Right atrium auricular region (tissue), 2 donors: ENCODE data around the gene AHI1. TPM values are rescaled to one million over a fixed set of nuclear protein-coding genes. Genes with fewer than 3 reads are reported as not detected.

Source experiments
- DNase-seq: peaks from one replicate; pipeline ENCODE4 v3.0.0-alpha.2; 2019; ENCODE audit warnings: low spot score
- H3K27ac ChIP-seq, 2 donors: fragments of 200-600 bp; sonication (generic); 1 replicate in 1 of 2; 2 replicates in 1 of 2; pipeline ENCODE4 v1.5.1; 2016 to 2019
- H3K27me3 ChIP-seq, 2 donors: fragments of 200-600 bp; sonication (generic); one replicate each; pipeline versions ENCODE4 v1.5.1 to v1.6.0; 2017 to 2019
- H3K36me3 ChIP-seq: fragments of 200-600 bp; sonication (generic); one replicate; pipeline ENCODE4 v1.5.1; 2016
- H3K4me1 ChIP-seq, 2 donors: fragments of 200-600 bp; sonication (generic); one replicate each; pipeline versions ENCODE4 v1.5.1 to v1.6.0; 2017 to 2019
- H3K4me3 ChIP-seq, 2 donors: fragments of 200-600 bp; sonication (generic); 1 replicate in 1 of 2; 2 replicates in 1 of 2; pipeline ENCODE4 v1.5.1; 2017 to 2019; ENCODE audit warnings: mild to moderate bottlenecking in 1 of 2, moderate library complexity in 1 of 2
- H3K9me3 ChIP-seq, 2 donors: fragments of 200-600 bp; sonication (generic); one replicate each; pipeline ENCODE4 v1.5.1; 2019
- microRNA-seq, 2 donors: library from miRNA; unstranded; fragments of <30 nt; microRNA quantifications; one replicate each; pipeline ENCODE4, GENCODE V29; 2016 to 2017; ENCODE audit warnings: borderline number of aligned reads in 2 of 2, borderline replicate concordance in 1 of 2
- total RNA-seq, 2 donors: library from RNA; depleted of rRNA; stranded (reverse); fragments of >200 nt; gene quantifications; one replicate each; pipeline ENCODE4 v1.1.0, GENCODE V29; 2016
- TF ChIP-seq, protein P1 (sequence below), 2 donors: fragments of 200-600 bp; sonication (generic); IDR thresholded peaks; one replicate each; pipeline ENCODE4 v1.5.1; 2019; ENCODE audit warnings: antibody characterized with exemption in 2 of 2

The AHI1 gene
- total RNA-seq, 2 donors from 2014 or later: 8.5 to 10.2 TPM

DNA sequence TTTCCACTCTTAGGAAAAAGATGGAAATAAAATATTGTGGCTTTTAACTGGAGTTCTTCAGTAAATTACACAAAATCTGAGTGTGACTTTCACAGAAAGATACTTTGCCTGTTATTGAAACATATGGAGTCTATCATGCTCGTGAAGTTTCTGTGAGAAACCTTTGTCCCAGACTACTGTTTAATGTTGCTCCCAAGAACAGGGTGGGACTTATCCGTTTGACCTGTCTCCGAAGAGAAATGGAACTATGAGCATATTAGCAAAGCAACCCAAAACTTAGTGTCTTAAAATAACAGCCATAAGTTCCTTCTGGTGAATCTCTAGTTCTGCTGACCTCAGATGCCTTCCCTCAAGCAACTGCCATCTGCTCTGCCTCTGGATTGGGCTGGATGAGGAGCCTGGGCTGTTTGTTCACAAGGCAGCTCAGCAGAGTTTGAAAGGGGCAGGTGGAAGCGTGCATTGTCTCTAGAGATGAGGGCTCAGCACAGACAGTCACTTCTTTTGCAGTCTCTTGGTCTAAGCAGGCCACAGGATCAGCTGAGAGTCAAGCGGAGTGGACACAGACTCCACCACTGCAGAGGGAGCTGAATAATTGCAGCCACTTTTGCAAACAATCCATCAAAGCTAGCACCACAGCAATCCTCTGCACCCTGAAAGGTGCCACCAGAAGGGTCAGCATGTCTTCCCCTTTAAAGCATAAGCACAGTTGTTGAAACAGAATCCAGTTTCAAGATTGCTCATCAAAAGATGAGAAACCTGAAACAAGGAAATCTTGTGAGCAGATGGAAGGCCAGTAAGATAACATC, 263.7 kb downstream of the AHI1 start:
- DNase-seq: no peak
- Histone ChIP-seq H3K36me3 (no peaks in the 10 kb centered on the region), H3K9me3 (no peaks in the 10 kb centered on the region), H3K27me3 (no peaks in the 10 kb centered on the region), H3K27ac (no peak overlapping the region), H3K4me1 (no peaks in the 10 kb centered on the region), H3K4me3 (no peak overlapping the region)
- TF ChIP-seq, protein P1, sequence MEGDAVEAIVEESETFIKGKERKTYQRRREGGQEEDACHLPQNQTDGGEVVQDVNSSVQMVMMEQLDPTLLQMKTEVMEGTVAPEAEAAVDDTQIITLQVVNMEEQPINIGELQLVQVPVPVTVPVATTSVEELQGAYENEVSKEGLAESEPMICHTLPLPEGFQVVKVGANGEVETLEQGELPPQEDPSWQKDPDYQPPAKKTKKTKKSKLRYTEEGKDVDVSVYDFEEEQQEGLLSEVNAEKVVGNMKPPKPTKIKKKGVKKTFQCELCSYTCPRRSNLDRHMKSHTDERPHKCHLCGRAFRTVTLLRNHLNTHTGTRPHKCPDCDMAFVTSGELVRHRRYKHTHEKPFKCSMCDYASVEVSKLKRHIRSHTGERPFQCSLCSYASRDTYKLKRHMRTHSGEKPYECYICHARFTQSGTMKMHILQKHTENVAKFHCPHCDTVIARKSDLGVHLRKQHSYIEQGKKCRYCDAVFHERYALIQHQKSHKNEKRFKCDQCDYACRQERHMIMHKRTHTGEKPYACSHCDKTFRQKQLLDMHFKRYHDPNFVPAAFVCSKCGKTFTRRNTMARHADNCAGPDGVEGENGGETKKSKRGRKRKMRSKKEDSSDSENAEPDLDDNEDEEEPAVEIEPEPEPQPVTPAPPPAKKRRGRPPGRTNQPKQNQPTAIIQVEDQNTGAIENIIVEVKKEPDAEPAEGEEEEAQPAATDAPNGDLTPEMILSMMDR (IDR thresholded peaks at IDR 0.05): no peak

Small RNA genes lying within 50 kb of the gene (microRNA-seq; reads per million reads assigned to microRNA genes)
- gene MIR548A2: 0 reads per million in 2 donors
